Activated CD4-positive, alpha-beta T cell treated with anti-CD3 and anti-CD28 coated beads, Interleukin-2, amount 50 U/mL, for 24 hours (primary cell): ENCODE measurements around the gene DNAAF9.

Experiments used
- DNase-seq, 2 donors: peaks; one replicate each; pipeline ENCODE4 v3.0.0-alpha.2; 2020; ENCODE audit warnings: low read depth in 1 of 2, low spot score in 1 of 2

The DNAAF9 gene

DNA sequence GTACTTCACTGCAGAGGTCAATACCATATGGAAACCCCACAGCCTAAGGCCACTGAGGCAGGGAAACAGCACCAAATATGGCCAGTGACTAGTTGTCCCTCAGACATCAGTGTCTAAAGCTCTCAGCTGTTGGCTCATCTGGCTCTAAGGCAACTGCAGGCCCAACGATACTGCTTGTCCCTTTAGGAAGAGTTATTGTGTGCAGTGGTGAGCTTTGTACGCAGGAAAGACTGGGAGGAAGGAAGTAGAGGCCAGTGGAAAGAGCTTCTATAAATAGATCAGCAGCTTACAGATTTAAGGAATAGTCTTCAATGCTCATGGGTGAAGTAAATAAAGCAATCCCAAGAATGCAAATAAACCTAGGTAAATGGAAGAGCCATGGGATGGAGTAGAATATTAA is 29.3 kb downstream of the DNAAF9 start:
- DNase-seq, result no peak

DNA sequence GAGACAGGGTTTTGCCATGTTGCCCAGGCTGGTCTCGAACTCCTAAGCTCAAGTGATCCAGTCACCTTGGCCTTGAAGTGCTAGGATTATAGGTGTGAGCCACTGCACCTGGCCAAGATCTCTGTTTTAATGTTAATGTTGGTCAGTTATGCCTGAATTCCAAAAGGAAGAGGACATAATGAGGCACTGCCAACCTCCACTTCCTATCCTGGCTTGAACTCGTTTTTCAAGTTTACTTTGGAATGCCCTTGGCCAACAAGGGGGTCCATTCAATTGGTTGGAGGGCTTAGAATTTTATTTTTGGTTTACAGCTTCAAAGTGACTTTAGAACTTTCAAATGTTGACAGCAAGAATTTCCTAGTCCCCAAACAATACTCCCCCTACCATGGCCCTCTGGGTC is 29.8 kb downstream of the DNAAF9 start:
- DNase-seq, result no peak

DNA sequence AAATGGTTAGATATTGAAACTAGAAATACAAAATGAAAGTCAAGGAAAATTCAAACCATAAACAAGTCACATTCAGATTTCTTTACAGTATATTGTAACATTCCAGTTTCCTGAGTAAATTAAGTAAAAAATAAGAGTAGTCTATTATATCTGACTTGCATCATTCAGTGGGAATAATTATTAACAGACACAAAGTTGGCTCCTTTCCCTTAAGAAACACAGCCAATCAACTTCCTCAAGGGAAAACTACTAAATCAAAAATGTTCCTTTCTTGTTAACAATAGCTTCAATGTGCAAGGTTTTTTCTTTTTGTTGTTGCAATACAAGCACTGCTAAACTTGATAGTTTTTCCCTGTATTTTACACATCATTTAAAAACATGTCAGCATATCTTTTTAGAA is 33.2 kb downstream of the DNAAF9 start:
- no peak for DNase-seq

DNA sequence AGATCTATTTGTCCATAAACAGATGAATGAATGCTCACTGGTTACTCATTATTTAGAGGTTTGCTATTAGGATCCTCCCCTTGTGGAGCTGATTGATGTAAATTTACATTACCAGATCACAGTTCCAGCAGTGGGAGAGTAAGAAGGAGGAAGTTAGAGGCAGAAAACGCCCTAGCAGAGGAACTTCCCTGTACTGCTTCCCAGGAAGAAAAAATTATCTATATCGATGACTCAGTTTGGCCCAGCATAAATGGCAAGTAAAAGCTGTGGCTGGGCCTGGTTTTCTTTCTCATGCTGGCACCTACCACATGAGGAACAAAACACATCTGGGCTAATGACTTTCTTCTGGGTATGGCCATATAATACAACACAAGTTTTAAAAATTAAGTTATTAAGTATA is 35.7 kb downstream of the DNAAF9 start:
- DNase-seq, result no peak

DNA sequence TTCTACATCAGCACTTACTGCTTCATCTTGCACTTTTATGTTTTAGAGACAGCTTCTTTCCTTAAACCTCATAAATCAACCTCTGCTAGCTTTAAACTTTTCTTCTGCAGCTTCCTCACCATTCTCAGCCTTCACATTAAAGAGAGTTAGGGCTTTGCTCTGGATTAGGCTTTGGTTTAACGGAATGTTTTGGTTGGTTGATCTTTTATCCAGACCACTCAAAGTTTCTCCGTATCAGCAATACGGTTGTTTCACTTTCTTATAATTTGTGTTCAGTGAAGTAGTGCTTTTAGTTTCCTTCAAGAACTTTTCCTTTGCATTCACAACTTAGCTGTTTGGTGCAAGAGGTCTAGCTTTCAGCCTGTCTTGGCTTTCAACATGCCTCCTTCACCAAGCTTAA is 40.4 kb downstream of the DNAAF9 start:
- no peak for DNase-seq

DNA sequence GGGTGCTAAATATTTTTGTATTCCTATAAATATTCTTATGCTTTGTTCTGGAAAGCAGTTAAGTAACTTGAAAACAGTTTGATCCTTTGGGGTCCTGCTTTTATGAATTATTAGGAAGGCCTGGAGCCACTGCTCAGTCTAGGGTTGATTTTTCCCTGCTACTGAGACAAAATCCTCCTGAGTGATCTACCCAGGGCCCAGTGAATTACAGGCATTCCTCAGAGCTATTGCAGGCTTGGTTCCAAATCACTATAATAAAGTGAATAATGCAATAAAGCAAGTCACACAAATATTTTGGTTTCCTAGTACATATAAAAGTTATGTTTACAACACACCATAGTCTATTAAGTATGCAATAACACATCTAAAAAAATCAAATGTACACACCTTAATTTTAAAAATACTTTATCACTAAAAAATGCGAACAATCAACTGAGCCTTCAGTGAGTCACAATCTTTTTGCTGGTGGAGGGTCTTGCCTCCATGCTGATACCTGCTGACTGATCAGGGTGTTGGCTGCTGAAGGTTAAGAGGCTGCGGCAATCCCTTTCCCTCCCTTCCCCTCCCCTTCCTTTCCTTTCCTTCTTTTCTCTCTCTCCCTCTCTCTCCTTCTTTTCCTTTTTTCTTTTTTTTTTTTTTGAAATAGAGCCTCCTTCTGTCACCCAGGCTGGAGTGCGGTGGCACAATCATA is 43.0 kb downstream of the DNAAF9 start:
- no peak for DNase-seq

DNA sequence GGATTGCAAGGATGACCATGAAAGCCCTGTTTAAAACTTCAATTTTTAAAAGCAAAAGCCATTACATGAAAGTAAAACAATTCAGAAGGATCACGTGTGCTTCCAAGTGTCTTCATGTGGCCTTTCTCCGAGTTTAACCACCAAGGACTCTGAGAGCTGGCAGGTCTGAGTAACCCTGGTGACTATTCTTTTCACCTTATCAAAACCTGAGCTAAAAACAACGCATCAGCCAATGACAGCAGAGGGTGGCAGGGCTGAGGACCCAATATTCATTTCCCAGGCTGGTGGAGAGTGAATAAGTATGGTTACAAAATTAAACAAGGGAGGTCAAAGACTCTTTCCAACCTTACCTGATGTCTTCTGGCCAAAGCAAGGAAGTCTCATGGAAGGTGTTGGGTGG is 46.7 kb downstream of the DNAAF9 start:
- DNase-seq, result no peak

DNA sequence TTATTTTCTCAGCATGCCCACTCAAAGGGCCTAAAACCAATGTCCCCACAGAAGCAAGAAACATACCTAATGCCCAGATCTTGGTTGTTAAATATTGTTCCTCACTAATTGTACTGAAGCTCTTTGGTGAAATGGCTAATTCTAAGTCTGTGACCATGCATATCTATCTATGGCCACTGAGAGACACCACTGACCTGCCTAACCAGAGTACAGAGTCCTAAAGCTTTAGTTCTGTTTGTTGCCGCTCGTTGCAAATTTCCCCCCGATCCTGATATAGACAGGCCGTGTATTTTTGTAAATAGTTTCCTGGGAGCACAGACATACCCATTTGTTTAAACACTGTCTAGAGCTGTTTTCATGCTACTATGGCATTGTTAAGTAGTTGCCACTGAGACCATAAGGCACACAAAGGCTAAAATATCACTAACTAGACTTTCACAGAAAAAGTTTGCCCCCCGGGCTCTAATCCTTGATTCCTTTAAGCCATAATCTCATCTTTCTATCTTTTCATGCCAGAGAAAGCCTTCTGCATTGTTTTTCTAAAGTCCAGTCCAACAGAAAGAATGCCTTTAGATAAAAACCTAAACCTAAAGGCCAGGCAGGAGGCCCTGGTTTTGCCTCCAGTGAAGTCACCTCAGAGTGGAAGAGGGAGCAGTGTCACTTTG is 48.7 kb downstream of the DNAAF9 start:
- no peak for DNase-seq
